ENCODE measurements around the gene KANK4.

- TF ChIP-seq EZH2 (IDR thresholded peaks at IDR 0.05; ENCODE audit: borderline replicate concordance, insufficient read depth, low read depth, low read length, poor library complexity, severe bottlenecking): no peak
- TF ChIP-seq CTCF (IDR thresholded peaks at IDR 0.05): no peak
These were observed 11.8 kb downstream of the KANK4 start for GRCh38 chr1:62307446-62307845.

All from B cell (primary cell).